ENCODE results near the gene ST3GAL2. TPM values are rescaled to one million over a fixed set of nuclear protein-coding genes. Genes with fewer than 3 reads are reported as not detected.
"Not testable (repeated sequence)": the region's sequence is repeated elsewhere in the genome, so short reads cannot be mapped to it uniquely, and the experiment has no call there.

The ST3GAL2 gene
- polyA plus RNA-seq, 4 donors = 25.3 to 38.4 (median 30.6) TPM

GRCh38 chr16:70419384-70420327, 19.2 kb downstream of the ST3GAL2 start:
- no peak for DNase-seq (ENCODE audit: low read depth in 4 of 4, low spot score in 2 of 4)

GRCh38 chr16:70418993-70419318, 19.9 kb downstream of the ST3GAL2 start:
- no peak for DNase-seq (ENCODE audit: low read depth in 4 of 4, low spot score in 2 of 4)

- DNase-seq (ENCODE audit: low read depth in 4 of 4, low spot score in 2 of 4) = no peak
Observed at GRCh38 chr16:70418274-70418992, 20.5 kb downstream of the ST3GAL2 start.

- DNase-seq (ENCODE audit: low read depth in 4 of 4, low spot score in 2 of 4) = no peak
Observed at GRCh38 chr16:70417661-70418060, 21.2 kb downstream of the ST3GAL2 start.

GRCh38 chr16:70416748-70417616, 21.9 kb downstream of the ST3GAL2 start:
- no peak for DNase-seq (ENCODE audit: low read depth in 4 of 4, low spot score in 2 of 4)

- DNase-seq (ENCODE audit: low read depth in 4 of 4, low spot score in 2 of 4) = not testable (repeated sequence)
Observed at GRCh38 chr16:70413572-70413971, 25.3 kb downstream of the ST3GAL2 start.

- DNase-seq (ENCODE audit: low read depth in 4 of 4, low spot score in 2 of 4) = no peak
Observed at GRCh38 chr16:70412385-70412784, 26.5 kb downstream of the ST3GAL2 start.

GRCh38 chr16:70410734-70411133, 28.2 kb downstream of the ST3GAL2 start:
- DNase-seq (ENCODE audit: low read depth in 4 of 4, low spot score in 2 of 4) = no peak

- DNase-seq (ENCODE audit: low read depth in 4 of 4, low spot score in 2 of 4) = no peak
Observed at GRCh38 chr16:70407811-70408274, 31.1 kb downstream of the ST3GAL2 start.

GRCh38 chr16:70406104-70406503, 32.8 kb downstream of the ST3GAL2 start:
- DNase-seq (ENCODE audit: low read depth in 4 of 4, low spot score in 2 of 4) = not testable (repeated sequence)

- no peak for DNase-seq (ENCODE audit: low read depth in 4 of 4, low spot score in 2 of 4)
Observed at GRCh38 chr16:70402916-70403659, 35.8 kb downstream of the ST3GAL2 start.

GRCh38 chr16:70399951-70400350, 38.9 kb downstream of the ST3GAL2 start:
- DNase-seq (ENCODE audit: low read depth in 4 of 4, low spot score in 2 of 4) = no peak

- DNase-seq (ENCODE audit: low read depth in 4 of 4, low spot score in 2 of 4) = no peak
Observed at GRCh38 chr16:70399381-70399780, 39.5 kb downstream of the ST3GAL2 start.

- DNase-seq (ENCODE audit: low read depth in 4 of 4, low spot score in 2 of 4) = no peak
Observed at GRCh38 chr16:70398177-70398743, 40.6 kb downstream of the ST3GAL2 start.

GRCh38 chr16:70396246-70396904, 42.5 kb downstream of the ST3GAL2 start:
- DNase-seq (ENCODE audit: low read depth in 4 of 4, low spot score in 2 of 4) = no peak

GRCh38 chr16:70395345-70395901, 43.5 kb downstream of the ST3GAL2 start:
- no peak for DNase-seq (ENCODE audit: low read depth in 4 of 4, low spot score in 2 of 4)

- no peak for DNase-seq (ENCODE audit: low read depth in 4 of 4, low spot score in 2 of 4)
Observed at GRCh38 chr16:70394853-70395252, 44.0 kb downstream of the ST3GAL2 start.

GRCh38 chr16:70393662-70394061, 45.2 kb downstream of the ST3GAL2 start:
- no peak for DNase-seq (ENCODE audit: low read depth in 4 of 4, low spot score in 2 of 4)

- no peak for DNase-seq (ENCODE audit: low read depth in 4 of 4, low spot score in 2 of 4)
Observed at GRCh38 chr16:70392606-70393005, 46.3 kb downstream of the ST3GAL2 start.
